Esophagus muscularis mucosa (tissue), 4 donors: Measurements from ENCODE around the gene MPO. TPM values are rescaled to one million over a fixed set of nuclear protein-coding genes. Genes with fewer than 3 reads are reported as not detected.

ENCODE experiments used
- DNase-seq: peaks from one replicate; pipeline ENCODE4 v3.0.0-alpha.2; 2017; ENCODE audit errors: extremely low spot score
- H3K27ac ChIP-seq, 4 donors: fragments of 200-600 bp; sonication (generic); replicated peaks in 1 of 4; 1 replicate in 3 of 4; 2 replicates in 1 of 4; pipeline ENCODE4 v1.5.1; 2016 to 2019; ENCODE audit warnings: mild to moderate bottlenecking in 1 of 4
- H3K27me3 ChIP-seq, 4 donors: fragments of 200-600 bp; sonication (generic); one replicate each; pipeline versions ENCODE4 v1.5.1 to v1.6.0; 2016 to 2019
- H3K36me3 ChIP-seq, 4 donors: fragments of 200-600 bp; sonication (generic); one replicate each; pipeline ENCODE4 v1.5.1; 2016 to 2019
- H3K4me1 ChIP-seq, 4 donors: fragments of 200-600 bp; sonication (generic); one replicate each; pipeline ENCODE4 v1.5.1; 2016 to 2019
- H3K4me3 ChIP-seq, 4 donors: fragments of 200-600 bp; sonication (generic); 1 replicate in 2 of 4; 2 replicates in 2 of 4; pipeline ENCODE4 v1.5.1; 2016 to 2019; ENCODE audit warnings: mild to moderate bottlenecking in 4 of 4, moderate library complexity in 1 of 4
- H3K9me3 ChIP-seq, 4 donors: fragments of 200-600 bp; sonication (generic); 1 replicate in 3 of 4; 2 replicates in 1 of 4; pipeline ENCODE4 v1.5.1; 2016 to 2019
- EP300 ChIP-seq: sonication (generic); formaldehyde crosslinking; IDR thresholded peaks from one replicate; pipeline ENCODE4 v1.6.1; 2017; ENCODE audit warnings: antibody characterized with exemption
- POLR2A ChIP-seq: fragments of 450-650 bp; IDR thresholded peaks from one replicate; pipeline ENCODE4 v1.6.1; 2017; ENCODE audit warnings: antibody characterized with exemption, moderate library complexity, mild to moderate bottlenecking, low read depth
- POLR2AphosphoS5 ChIP-seq, 2 donors: sonication (generic); formaldehyde crosslinking; IDR thresholded peaks; one replicate each; pipeline ENCODE4 v1.6.1; 2017; ENCODE audit warnings: antibody characterized with exemption in 2 of 2
- WGBS: methylation state at CpG from one replicate; pipeline ENCODE4 v1.1.5; 2018; 5-methylcytosine and 5-hydroxymethylcytosine counted together
- intact Hi-C: fragments of 100-400 bp; cut with DNase I; formaldehyde crosslinking; loops from one replicate; pipeline ENCODE4 v1.15.1; 2023
- total RNA-seq, 4 donors: library from RNA; depleted of rRNA; stranded (reverse); fragments of >200 nt; gene quantifications; one replicate each; pipeline versions ENCODE4 v1.1.0 to v1.2.1, GENCODE V29; 2016
- TF ChIP-seq, protein P1 (sequence below), 3 experiments: fragments of 200-600 bp in 2 of 3; fragments of 450-650 bp in 1 of 3; sonication (generic) in 2 of 3; IDR thresholded peaks; one replicate each; pipeline ENCODE4 v1.5.1; 2017 to 2019; ENCODE audit warnings: antibody characterized with exemption in 3 of 3, mild to moderate bottlenecking in 2 of 3, moderate library complexity in 1 of 3

MPO gene
- total RNA-seq, 4 donors from 2014 or later = 0.23 to 0.66 TPM; not detected in 2

DNA sequence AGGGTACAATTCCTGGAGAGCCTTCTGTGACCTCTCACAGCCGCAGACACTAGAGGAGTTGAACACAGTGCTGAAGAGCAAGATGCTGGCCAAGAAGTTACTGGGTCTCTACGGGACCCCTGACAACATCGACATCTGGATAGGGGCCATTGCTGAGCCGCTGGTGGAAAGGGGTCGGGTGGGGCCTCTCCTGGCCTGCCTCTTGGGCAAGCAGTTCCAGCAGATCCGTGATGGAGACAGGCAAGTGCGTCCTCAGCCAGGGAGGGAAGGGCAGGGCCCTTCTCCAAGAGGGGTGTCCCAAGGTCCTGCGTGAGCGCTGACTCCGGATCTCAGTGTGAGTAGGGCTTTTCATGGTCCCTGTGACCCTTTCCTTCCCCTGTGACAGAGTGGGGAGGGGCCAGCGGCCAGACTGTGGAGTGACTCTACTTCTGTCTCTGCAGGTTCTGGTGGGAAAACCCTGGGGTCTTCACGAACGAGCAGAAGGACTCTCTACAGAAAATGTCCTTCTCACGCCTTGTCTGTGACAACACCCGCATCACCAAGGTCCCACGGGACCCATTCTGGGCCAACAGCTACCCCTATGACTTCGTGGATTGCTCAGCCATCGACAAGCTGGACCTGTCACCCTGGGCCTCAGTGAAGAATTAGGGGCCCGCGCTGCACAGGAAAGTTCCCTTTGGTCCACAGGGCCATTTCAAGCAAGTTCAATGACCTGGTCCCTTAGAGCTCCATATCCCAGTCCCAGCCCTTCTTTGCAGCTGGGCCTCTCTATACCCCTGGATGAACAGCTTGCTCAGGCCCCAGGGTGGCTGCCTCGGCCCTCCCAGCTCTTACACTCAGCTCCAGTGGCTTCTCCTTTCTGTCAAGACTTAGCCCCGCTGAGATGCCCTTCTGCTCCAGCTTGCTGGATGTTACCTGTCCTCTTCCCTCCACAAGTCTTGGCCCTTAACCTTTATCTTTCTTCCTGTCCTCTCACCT is 13.1 kb downstream of the MPO start:
- no peak for TF ChIP-seq POLR2A
- no peak for TF ChIP-seq POLR2AphosphoS5 (IDR thresholded peaks at IDR 0.05)
- TF ChIP-seq EP300 = no peak
- TF ChIP-seq, protein P1, sequence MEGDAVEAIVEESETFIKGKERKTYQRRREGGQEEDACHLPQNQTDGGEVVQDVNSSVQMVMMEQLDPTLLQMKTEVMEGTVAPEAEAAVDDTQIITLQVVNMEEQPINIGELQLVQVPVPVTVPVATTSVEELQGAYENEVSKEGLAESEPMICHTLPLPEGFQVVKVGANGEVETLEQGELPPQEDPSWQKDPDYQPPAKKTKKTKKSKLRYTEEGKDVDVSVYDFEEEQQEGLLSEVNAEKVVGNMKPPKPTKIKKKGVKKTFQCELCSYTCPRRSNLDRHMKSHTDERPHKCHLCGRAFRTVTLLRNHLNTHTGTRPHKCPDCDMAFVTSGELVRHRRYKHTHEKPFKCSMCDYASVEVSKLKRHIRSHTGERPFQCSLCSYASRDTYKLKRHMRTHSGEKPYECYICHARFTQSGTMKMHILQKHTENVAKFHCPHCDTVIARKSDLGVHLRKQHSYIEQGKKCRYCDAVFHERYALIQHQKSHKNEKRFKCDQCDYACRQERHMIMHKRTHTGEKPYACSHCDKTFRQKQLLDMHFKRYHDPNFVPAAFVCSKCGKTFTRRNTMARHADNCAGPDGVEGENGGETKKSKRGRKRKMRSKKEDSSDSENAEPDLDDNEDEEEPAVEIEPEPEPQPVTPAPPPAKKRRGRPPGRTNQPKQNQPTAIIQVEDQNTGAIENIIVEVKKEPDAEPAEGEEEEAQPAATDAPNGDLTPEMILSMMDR (IDR thresholded peaks at IDR 0.05) = no peak
- intact Hi-C loops = no loop called here
- no peak for DNase-seq
- H3K9me3 ChIP-seq = no peaks in the 10 kb centered on the region
- H3K27ac ChIP-seq = no peak overlapping the region
- H3K4me3 ChIP-seq = no peak overlapping the region
- WGBS = 80% methylated on average over 16 of the region's 22 CpGs
- no peaks in the 10 kb centered on the region for H3K4me1 ChIP-seq
- no peaks in the 10 kb centered on the region for H3K36me3 ChIP-seq
- H3K27me3 ChIP-seq = peaks cover 0 to 47% (median 0%) of the 10 kb centered on the region in 4 donors

DNA sequence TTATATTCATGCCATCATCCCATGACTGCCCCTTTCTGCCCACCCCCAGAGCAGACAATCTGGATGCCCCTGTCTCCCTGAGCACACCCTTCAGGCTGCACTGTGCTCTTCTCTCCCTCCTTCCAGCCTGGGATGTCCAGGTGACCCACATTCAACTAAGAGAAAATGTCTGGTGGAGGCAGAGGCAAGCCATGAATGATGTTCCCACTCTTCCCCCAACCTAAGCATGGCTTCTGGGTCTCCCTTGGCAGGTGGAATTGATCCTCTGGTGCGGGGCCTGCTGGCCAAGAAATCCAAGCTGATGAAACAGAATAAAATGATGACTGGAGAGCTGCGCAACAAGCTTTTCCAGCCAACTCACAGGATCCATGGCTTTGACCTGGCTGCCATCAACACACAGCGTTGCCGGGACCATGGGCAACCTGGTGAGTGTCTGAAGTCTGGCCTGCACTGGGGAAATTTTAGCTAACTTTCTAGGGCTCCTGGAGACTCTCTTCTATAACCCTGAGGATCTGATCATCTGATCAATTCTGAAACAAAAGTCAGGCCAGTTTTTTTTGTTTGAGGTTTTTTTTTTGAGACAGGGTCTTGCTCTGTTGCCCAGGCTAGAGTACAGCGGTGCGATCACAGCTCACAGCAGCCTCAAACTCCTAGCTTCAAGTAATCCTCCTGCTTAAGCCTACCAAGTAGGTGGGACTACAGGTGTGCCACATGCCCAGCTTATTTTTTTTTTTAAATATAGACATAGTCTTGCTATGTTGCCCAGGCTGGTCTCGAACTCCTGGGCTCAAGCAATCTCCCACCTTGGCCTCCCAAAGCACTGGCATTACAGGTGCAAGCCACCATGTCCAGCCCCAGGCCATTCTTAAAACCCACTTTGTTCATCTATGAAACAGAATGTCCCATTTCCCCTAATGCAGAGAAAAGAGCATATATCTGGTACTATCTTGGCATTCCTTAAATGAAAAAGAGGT is 14.5 kb downstream of the MPO start:
- peaks cover 0 to 51% (median 2%) of the 10 kb centered on the region in 4 donors for H3K27me3 ChIP-seq
- TF ChIP-seq EP300 (no peak), POLR2A (no peak), POLR2AphosphoS5 (IDR thresholded peaks at IDR 0.05) (no peak)
- TF ChIP-seq, protein P1 (IDR thresholded peaks at IDR 0.05) = no peak
- no peak for DNase-seq
- no peak overlapping the region for H3K4me3 ChIP-seq
- H3K4me1 ChIP-seq = no peaks in the 10 kb centered on the region
- H3K27ac ChIP-seq = no peak overlapping the region
- no peaks in the 10 kb centered on the region for H3K36me3 ChIP-seq
- intact Hi-C loops = no loop called here
- WGBS = 90% methylated on average over 7 of the region's 7 CpGs
- H3K9me3 ChIP-seq = no peaks in the 10 kb centered on the region

DNA sequence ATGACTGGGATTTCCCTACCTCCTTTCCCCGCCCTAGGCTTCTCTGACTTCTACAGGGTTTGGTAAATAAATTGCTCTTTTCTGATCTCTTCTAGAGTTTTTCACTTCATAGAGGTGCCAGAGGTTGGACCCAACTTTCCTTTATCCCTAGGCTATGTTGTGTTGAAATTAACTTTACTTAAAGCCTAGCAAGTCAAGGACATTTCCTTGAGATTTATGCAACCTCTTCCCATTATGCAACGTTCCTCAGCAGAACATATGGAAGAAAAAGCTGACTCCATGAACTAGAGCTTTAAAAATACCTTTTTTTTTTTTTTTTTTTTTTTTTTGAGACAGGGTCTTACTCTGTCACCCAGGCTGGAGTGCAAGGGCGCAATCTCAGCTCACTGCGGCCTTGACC is 15.5 kb downstream of the MPO start:
- no peak for TF ChIP-seq POLR2A
- no peak for TF ChIP-seq EP300
- no peak for TF ChIP-seq POLR2AphosphoS5 (IDR thresholded peaks at IDR 0.05)
- TF ChIP-seq, protein P1 (IDR thresholded peaks at IDR 0.05) = no peak
- intact Hi-C loops = no loop called here
- no peaks in the 10 kb centered on the region for H3K9me3 ChIP-seq
- DNase-seq = no peak
- no peaks in the 10 kb centered on the region for H3K36me3 ChIP-seq
- no peak overlapping the region for H3K4me3 ChIP-seq
- no peaks in the 10 kb centered on the region for H3K4me1 ChIP-seq
- 76% methylated on average over 4 of the region's 4 CpGs for WGBS
- peaks cover 0 to 51% (median 2%) of the 10 kb centered on the region in 4 donors for H3K27me3 ChIP-seq
- no peak overlapping the region for H3K27ac ChIP-seq

DNA sequence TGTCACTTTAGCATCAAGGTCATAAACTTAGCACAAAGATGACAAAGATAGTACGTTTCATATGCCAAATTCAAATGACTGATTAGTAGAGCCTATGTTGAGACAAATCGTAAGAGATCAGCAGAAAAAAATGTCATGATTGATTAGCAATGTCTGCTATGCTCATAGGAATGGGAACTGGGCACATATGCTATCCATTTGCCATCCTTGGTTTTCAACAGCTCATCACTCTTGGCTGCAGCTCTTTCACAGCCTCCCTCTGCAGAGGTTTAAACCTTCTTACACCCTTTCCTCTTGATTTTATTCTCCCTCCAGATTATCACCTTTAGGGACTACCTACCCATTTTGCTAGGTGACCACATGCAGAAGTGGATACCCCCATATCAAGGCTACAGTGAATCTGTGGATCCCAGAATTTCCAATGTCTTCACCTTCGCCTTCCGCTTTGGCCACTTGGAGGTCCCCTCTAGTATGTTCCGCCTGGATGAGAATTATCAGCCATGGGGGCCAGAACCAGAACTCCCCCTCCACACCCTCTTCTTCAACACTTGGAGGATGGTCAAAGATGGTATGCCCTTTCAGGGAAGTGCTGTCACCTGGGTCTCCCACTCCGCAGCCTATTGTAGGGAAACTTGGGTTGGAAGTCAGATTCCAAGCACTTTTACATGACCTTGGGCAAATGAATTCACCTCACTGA is 16.2 kb downstream of the MPO start:
- TF ChIP-seq POLR2A = no peak
- TF ChIP-seq, protein P1 (IDR thresholded peaks at IDR 0.05) = no peak
- TF ChIP-seq EP300 = no peak
- no peak for TF ChIP-seq POLR2AphosphoS5 (IDR thresholded peaks at IDR 0.05)
- H3K9me3 ChIP-seq = no peaks in the 10 kb centered on the region
- peaks cover 0 to 51% (median 2%) of the 10 kb centered on the region in 4 donors for H3K27me3 ChIP-seq
- peak; percentile 75 for DNase-seq
- intact Hi-C loops = no loop called here
- H3K4me3 ChIP-seq = no peak overlapping the region
- H3K36me3 ChIP-seq = no peaks in the 10 kb centered on the region
- no peaks in the 10 kb centered on the region for H3K4me1 ChIP-seq
- no peak overlapping the region for H3K27ac ChIP-seq
- 72% methylated on average over 6 of the region's 6 CpGs for WGBS
